MM.1S (cell line): ENCODE results near the gene CHTF8.

Experiments
- DNase-seq: peaks from one replicate; pipeline ENCODE4 v3.0.0-alpha.2; 2015
- H2AFZ ChIP-seq: fragments of 300-600 bp; sonication (generic); 2 replicates; pipeline ENCODE4 v1.6.0; 2016; ENCODE audit warnings: antibody characterized with exemption, low read length
- H3F3A ChIP-seq: fragments of 300-600 bp; sonication (generic); 2 replicates; pipeline ENCODE4 v1.6.1; 2016; ENCODE audit warnings: mild to moderate bottlenecking, antibody characterized with exemption, low read length, moderate library complexity, mixed read lengths; ENCODE audit not compliant: insufficient read depth
- H3K27ac ChIP-seq: fragments of 300-600 bp; sonication (generic); 2 replicates; pipeline ENCODE4 v1.5.1; 2016; ENCODE audit warnings: mild to moderate bottlenecking, low read length
- H3K27me3 ChIP-seq: fragments of 300-600 bp; sonication (generic); replicated peaks from 2 replicates; pipeline ENCODE4 v1.6.0; 2016; ENCODE audit warnings: low read length; ENCODE audit not compliant: insufficient read depth
- H3K36me3 ChIP-seq: fragments of 300-600 bp; sonication (generic); replicated peaks from 2 replicates; pipeline ENCODE4 v1.6.1; 2016; ENCODE audit warnings: mild to moderate bottlenecking, low read length, mixed read lengths; ENCODE audit not compliant: insufficient read depth
- H3K4me1 ChIP-seq: fragments of 300-600 bp; sonication (generic); 2 replicates; pipeline ENCODE4 v1.6.1; 2016; ENCODE audit warnings: low read length, mixed read lengths
- H3K4me2 ChIP-seq: fragments of 300-600 bp; sonication (generic); 2 replicates; pipeline ENCODE4 v1.6.0; 2016; ENCODE audit warnings: low read depth, low read length
- H3K4me3 ChIP-seq: fragments of 300-600 bp; sonication (generic); 2 replicates; pipeline ENCODE4 v1.5.1; 2016; ENCODE audit warnings: low read length, mixed read lengths
- H3K79me2 ChIP-seq: fragments of 300-600 bp; sonication (generic); 2 replicates; pipeline ENCODE4 v1.6.1; 2016; ENCODE audit warnings: mixed run types, low read length, mixed read lengths
- H3K9ac ChIP-seq: fragments of 300-600 bp; sonication (generic); 2 replicates; pipeline ENCODE4 v1.6.1; 2016; ENCODE audit warnings: low read length, mixed read lengths
- H3K9me2 ChIP-seq: fragments of 300-600 bp; sonication (generic); replicated peaks from 2 replicates; pipeline ENCODE4 v1.6.1; 2016; ENCODE audit warnings: mild to moderate bottlenecking, low read length, mixed read lengths; ENCODE audit not compliant: insufficient read depth
- H3K9me3 ChIP-seq: fragments of 300-600 bp; sonication (generic); replicated peaks from 2 replicates; pipeline ENCODE4 v1.6.1; 2016; ENCODE audit warnings: mild to moderate bottlenecking, low read length, mixed read lengths; ENCODE audit not compliant: insufficient read depth
- H4K20me1 ChIP-seq: fragments of 300-600 bp; sonication (generic); 2 replicates; pipeline ENCODE4 v1.6.1; 2016; ENCODE audit warnings: mild to moderate bottlenecking, low read length, moderate library complexity, mixed read lengths; ENCODE audit not compliant: insufficient read depth
- EZH2 ChIP-seq: fragments of 300-600 bp; sonication (generic); optimal IDR thresholded peaks from 2 replicates; pipeline ENCODE3; 2017; ENCODE audit warnings: low read depth, mild to moderate bottlenecking, antibody characterized with exemption, low read length, mixed read lengths
- EZH2phosphoT487 ChIP-seq: fragments of 300-600 bp; sonication (generic); IDR thresholded peaks from 2 replicates; pipeline ENCODE4 v1.6.1; 2018; ENCODE audit warnings: antibody characterized with exemption, low read length
- TF ChIP-seq, protein P1 (sequence below): fragments of 300-600 bp; sonication (generic); IDR thresholded peaks from 2 replicates; pipeline ENCODE4 v1.5.1; 2016; ENCODE audit warnings: antibody characterized with exemption, low read length, mixed read lengths

The CHTF8 gene

DNA sequence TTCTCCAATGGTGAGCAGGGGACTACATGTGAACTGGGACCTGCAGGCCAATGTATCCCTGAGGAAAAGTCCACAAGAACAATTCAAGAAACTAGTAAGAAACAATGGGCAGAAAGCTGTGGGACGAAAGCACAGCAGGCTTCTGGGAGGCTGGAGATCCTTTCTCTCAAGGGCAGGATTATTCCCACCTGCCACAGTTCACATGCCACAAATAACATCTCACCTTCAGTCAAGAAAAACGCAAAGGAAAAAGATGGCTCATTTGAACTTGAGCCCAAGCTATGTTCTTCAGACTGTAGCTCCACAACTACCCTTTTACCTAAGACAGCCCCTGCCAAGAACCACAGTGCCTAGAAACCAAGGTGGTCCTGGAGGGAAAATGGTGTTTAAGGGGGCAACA, 13.9 kb downstream of the CHTF8 start:
- Histone ChIP-seq H3K4me1 (no peaks in the 10 kb centered on the region), H3K9ac (no peak overlapping the region), H3K4me3 (no peak overlapping the region), H3K4me2 (no peak overlapping the region), H3K27me3 (no peaks in the 10 kb centered on the region), H2AFZ (no peak overlapping the region), H4K20me1 (no peaks in the 10 kb centered on the region), H3K9me2 (no peaks in the 10 kb centered on the region), H3K27ac (no peak overlapping the region), H3K9me3 (no peaks in the 10 kb centered on the region), H3F3A (no peaks in the 10 kb centered on the region), H3K36me3 (no peaks in the 10 kb centered on the region), H3K79me2 (peaks cover 3% of the 10 kb centered on the region; the same call in 1 of the 2 replicates)
- TF ChIP-seq EZH2phosphoT487 (no peak), EZH2 (no peak)
- TF ChIP-seq, protein P1, sequence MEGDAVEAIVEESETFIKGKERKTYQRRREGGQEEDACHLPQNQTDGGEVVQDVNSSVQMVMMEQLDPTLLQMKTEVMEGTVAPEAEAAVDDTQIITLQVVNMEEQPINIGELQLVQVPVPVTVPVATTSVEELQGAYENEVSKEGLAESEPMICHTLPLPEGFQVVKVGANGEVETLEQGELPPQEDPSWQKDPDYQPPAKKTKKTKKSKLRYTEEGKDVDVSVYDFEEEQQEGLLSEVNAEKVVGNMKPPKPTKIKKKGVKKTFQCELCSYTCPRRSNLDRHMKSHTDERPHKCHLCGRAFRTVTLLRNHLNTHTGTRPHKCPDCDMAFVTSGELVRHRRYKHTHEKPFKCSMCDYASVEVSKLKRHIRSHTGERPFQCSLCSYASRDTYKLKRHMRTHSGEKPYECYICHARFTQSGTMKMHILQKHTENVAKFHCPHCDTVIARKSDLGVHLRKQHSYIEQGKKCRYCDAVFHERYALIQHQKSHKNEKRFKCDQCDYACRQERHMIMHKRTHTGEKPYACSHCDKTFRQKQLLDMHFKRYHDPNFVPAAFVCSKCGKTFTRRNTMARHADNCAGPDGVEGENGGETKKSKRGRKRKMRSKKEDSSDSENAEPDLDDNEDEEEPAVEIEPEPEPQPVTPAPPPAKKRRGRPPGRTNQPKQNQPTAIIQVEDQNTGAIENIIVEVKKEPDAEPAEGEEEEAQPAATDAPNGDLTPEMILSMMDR = no peak
- DNase-seq = no peak

- Histone ChIP-seq H3K27me3 (no peaks in the 10 kb centered on the region), H3K9me3 (no peaks in the 10 kb centered on the region), H3K9me2 (no peaks in the 10 kb centered on the region), H3K4me2 (no peak overlapping the region), H4K20me1 (no peaks in the 10 kb centered on the region), H3K4me1 (no peaks in the 10 kb centered on the region), H3K79me2 (no peaks in the 10 kb centered on the region), H2AFZ (no peak overlapping the region), H3F3A (no peaks in the 10 kb centered on the region), H3K4me3 (no peak overlapping the region), H3K36me3 (no peaks in the 10 kb centered on the region), H3K9ac (no peak overlapping the region), H3K27ac (no peak overlapping the region)
- no peak for DNase-seq
- TF ChIP-seq, protein P1 = no peak
- TF ChIP-seq EZH2 (no peak), EZH2phosphoT487 (no peak)
Observed at GRCh38 chr16:69116906-69117305, 15.5 kb downstream of the CHTF8 start.

- TF ChIP-seq, protein P1 = no peak
- TF ChIP-seq EZH2 (no peak), EZH2phosphoT487 (no peak)
- H4K20me1 ChIP-seq = no peaks in the 10 kb centered on the region
- no peak overlapping the region for H3K9ac ChIP-seq
- no peaks in the 10 kb centered on the region for H3K36me3 ChIP-seq
- no peak for DNase-seq
- no peaks in the 10 kb centered on the region for H3K4me1 ChIP-seq
- no peaks in the 10 kb centered on the region for H3K27me3 ChIP-seq
- no peak overlapping the region for H3K4me2 ChIP-seq
- no peaks in the 10 kb centered on the region for H3K9me3 ChIP-seq
- H3F3A ChIP-seq = no peaks in the 10 kb centered on the region
- H3K4me3 ChIP-seq = no peak overlapping the region
- no peak overlapping the region for H2AFZ ChIP-seq
- no peak overlapping the region for H3K27ac ChIP-seq
- no peaks in the 10 kb centered on the region for H3K9me2 ChIP-seq
- H3K79me2 ChIP-seq = no peaks in the 10 kb centered on the region
Observed at GRCh38 chr16:69116256-69116875, 16.0 kb downstream of the CHTF8 start.
